Endometrial microvascular endothelial cells (primary cell): ENCODE results near the gene RAB32. TPM values are rescaled to one million over a fixed set of nuclear protein-coding genes. Genes with fewer than 3 reads are reported as not detected.
"Not testable (repeated sequence)": the region's sequence is repeated elsewhere in the genome, so short reads cannot be mapped to it uniquely, and the experiment has no call there.

ENCODE experiments used
- in situ Hi-C: cut with HindIII; loops from 2 replicates; pipeline ENCODE4 v1.10.0; 2017; ENCODE audit warnings: low sequenced_read_pairs, low pct_unique_long_range_greater_than_20kb; ENCODE audit errors: inconsistent ontology term
- total RNA-seq: library from RNA; depleted of rRNA; stranded (reverse); fragments of >200 nt; gene quantifications from one replicate; pipeline ENCODE4 v1.2.3, GENCODE V29; 2015; ENCODE audit errors: inconsistent ontology term

The RAB32 gene
- 116 TPM for total RNA-seq

DNA sequence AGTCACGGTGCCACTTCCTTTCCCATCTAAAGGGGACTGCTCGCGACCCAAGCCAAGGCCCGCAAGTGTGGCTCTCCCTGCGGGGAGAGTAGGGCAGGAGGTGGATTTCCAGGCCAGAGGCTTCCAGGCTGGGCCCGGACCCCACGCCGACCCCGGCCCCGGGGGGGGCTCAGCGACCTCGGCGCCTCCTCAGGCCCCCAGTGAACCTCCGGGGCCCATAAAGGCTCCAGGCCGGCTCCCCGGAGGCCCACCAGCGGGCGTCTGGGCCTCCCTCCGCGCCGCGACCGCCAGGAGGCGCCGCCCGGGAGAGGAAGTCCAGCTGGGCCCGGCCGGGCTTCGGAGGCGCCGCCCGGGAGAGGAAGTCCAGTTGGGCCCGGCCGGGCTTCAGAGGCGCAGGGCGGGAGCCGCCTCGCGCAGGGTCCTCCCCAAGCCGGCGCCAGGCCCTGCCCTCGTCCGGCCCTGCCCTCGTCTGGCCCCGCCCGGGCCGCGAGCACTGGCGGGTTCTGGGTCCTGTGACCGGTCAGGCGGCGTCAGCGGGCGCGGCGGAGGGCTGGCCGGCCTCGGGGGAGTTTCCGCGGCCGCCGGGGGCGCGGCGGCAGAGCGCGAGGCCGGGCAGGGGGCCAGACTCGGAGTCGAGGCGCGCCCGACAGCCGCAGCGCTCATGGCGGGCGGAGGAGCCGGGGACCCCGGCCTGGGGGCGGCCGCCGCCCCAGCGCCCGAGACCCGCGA is at the start of gene RAB32:
RAB32 (plus strand) TSS at position 623 of the 729 bp plus-strand sequence; CDS start at position 662, 39 bp downstream.
- in situ Hi-C loops, result no loop called here

DNA sequence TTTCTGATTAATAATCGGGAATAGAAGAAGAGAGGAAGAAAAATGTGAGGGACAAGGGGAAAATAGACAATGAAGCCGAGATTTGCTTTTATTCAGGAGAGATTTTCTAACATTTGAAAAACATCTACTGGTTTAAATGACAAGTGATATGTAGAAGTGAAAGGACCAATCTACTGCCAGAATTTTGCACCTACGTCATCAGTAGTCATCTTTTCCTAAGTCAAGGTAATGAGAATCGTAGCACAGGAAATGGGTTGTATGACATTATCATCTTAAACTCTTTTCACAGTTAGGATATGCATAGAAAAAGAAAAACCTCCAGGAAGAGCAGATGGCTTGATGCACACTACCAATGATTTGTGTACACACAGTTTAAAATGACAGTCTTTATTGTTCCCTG is 45.3 kb upstream of the RAB32 start:
- in situ Hi-C loops, result no loop called here

DNA sequence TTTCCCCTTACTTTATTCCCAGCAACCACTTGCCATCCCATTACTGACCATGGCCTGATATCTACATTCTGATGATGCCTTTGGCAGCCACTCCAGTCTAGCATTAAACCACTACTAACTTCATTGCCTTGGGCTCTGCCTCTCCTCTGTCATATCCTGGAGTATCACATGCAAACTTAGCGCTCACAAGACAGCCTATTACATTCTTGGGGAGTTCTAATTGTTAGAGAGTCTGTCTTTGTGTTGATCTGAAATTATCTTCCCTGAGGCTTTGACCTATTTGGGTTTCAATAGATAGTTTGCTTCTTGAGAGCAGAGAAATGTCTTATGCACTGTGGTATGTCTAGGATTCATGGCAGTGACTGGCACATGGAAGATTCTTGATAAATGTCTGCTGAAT is 40.5 kb upstream of the RAB32 start:
- in situ Hi-C loops, result no loop called here

DNA sequence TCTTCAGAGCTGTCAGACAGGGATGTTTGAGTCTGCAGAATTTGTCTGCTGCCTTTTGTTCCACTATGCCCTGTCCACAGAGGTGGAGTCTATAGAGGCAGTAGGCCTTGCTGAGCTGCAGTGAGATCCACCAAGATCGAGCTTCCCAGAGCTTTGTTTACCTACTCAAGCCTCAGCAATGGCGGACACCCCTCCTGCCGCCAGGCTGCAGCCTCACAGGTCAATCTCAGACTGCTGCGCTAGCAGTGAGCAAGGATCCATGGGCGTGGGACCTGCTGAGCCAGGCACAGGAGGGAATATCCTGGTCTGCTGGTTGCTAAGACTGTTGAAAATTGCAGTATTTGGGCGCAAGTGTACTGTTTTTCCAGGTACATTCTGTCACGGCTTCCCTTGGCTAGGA is 28.4 kb upstream of the RAB32 start:
- in situ Hi-C loops, result no loop called here

DNA sequence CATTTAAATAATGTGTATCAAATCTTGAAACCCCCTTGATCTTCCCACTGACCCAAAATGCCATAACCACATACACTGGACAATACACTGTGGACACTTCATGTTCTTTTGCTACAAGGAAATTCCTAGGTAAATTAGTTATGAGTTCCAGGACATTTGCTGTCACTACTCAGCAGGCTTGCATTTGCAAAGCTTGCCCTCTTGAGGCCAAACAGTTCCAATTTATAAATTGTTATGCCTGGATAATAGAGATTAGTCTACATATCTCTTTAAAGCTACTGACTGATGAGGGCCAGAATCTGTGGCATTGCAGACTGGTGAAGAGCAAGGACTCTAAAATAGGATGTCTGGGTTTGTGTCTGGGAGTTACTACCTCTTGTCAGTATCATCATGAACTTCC is 17.4 kb upstream of the RAB32 start:
- in situ Hi-C loops, result no loop called here

DNA sequence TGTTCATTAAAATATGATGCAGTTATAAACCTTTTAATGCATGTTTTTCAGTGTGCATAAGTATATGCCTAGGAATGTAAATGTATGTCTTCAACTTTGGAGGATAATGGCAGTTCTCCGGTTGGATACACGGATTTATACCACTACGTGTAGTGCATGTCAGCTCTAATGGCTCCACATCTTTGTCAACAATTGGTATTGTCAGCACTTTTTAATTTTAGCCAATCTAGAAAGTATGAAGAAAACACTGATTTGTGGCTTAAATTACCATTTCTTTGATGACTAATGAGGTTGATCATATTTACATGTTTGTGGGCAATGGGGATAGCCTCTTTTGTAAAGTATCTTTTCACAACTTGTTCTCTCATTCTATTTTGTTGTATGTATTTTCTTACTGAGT is 10.9 kb upstream of the RAB32 start:
- in situ Hi-C loops, result no loop called here

DNA sequence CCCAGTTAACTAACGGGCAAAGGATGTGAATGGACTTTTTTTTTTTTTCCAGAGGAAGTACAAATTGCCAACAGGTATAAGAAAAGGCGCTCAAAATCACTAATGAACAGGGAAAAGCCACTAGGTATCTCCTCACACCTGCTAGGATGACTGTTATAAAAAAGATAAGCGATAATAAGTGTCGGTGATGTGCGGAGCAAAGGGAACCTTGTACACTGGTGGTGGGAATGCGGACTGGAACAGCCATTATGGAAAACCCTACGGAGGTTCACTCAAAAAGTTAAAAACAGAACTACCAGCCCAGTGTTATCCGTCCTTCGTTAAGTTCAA is 787 bp upstream of the RAB32 start:
- in situ Hi-C loops, result no loop called here

DNA sequence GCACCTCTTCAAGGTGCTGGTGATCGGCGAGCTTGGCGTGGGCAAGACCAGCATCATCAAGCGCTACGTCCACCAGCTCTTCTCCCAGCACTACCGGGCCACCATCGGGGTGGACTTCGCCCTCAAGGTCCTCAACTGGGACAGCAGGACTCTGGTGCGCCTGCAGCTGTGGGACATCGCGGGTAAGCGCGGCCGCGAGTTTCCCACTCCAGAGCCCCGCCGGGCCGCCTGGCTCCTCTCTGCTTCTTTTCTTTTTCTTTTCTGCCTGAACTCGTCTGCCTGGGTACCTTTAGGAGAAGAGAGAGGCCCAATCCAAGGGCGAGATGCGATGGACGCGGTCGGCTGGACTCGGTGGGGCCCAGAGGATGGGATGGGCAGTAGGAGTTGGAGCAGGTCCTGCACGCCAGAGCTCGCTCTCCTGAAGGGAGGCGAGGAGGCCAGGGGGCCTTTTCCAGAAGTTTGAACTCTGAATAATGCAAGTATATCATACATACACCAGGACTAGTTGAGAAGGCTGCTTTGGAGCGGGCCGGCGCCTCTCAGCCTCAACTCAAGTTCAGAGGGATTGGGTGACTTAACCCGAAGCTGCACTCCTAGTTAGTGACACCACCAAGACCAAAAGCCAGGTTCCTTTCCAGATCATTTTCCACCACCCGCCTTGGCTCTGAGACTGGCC is 445 bp downstream of the RAB32 start:
- in situ Hi-C loops, result no loop called here

DNA sequence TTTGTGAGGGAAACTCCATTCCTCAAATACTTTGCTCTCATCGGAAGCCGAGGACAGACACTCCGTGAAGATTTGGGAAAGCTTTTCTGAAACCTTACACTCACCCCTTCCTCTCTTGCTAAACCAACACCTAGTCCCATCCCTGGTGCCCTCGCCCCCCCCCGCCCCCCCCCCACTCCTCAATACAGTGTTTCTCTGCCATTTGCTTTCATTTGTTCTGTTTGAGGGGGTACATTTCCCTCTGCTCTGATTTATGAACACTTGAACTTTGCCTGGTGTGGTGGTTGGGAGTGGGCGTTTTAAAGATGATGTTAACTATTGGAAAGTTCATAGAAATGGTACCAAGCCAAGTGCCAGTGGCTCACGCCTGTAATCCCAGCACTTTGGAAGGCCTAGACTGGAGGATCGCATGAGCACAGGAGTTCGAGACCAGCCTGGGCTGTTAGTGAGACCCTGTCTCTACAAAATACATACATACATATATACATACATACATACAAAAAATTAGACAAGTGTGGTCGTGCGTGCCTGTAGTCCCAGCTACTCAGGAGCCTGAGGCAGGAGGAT is 1.1 kb downstream of the RAB32 start:
- in situ Hi-C loops, result no loop called here

DNA sequence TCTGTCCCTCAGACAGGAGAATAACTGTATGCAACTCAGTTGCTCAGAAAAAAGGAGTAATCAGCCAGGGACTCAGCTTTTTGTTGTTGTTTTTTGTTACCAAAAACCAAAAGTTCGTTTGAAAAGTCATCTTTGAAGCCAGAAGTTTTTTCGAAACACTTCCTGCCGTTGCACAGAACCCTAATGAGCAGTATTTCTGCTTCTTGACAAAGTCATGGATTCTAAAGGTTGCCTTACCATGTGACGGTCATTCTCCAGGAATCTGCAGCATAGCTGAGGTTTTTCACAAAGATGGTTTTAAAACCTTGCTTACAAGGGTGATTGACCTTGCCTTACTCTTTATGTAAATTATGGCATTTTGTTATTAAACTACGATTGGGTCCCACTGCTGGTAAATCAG is 1.9 kb downstream of the RAB32 start:
- in situ Hi-C loops, result no loop called here

DNA sequence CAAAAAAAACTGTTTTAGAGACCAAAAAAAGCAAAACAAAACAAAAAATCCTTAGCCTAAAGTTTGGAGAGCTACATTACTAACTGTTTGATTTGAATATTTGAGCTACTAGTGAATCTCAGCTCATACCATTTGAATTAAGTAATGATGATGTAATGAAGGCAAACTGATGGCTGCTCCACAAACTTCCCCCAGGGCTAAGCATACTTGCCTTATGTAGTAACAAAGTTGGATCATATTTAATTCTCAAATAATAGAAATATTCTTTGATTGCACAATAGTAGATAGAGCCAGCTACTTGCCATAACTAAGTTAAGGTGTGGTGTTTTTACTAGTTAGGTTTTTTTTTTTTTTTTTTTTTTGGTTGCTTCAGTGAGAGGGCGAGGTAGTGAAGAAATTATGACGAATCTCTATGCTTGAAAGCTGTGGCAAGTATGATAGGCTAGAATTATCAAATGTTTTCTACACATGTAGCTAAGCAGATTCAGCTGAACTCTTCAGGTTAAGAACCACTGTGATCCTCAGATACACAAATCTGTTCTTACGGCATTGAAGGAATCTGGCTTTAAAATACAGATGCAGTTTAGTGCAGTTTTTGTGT is 2.9 kb downstream of the RAB32 start:
- in situ Hi-C loops, result no loop called here

DNA sequence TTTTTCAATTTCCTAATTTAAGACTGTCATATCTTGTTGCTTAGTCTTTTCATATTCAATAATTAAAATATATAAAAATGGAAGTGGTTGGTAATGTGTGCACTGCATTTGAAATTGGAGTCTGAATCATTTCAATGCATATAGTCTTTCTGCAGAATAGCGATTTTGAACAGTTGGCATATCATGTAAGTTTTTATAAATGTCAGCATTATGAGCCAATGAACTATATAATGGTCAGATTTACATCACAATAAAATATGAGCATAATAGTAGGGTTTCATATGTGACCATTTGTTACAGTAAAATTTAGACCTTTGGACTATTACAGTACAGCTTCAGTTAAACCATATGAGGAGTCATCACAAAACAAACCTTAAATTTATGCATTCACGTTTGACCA is 4.3 kb downstream of the RAB32 start:
- in situ Hi-C loops, result no loop called here

DNA sequence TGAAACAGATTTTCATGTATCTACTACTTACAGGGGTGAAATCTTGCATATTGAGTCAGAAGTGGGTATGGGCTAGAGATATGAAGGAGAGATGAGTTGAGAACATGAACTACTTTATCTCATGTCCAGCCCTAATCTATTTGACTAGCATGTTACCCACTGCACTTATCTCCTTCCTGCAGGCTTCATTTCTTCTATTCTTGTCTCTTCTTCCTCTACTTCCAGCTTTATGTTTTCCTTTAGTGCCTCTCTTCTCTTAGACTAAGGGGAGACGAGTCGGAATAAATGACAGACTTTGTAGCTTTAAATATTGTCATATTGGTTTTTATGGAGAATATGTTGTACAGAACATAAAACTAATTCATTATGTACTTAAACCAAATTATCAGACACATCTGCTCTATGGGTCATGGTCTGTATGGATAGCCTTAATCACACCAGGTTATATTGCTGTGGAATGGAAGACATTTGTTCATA is 5.3 kb downstream of the RAB32 start:
- in situ Hi-C loops, result no loop called here

DNA sequence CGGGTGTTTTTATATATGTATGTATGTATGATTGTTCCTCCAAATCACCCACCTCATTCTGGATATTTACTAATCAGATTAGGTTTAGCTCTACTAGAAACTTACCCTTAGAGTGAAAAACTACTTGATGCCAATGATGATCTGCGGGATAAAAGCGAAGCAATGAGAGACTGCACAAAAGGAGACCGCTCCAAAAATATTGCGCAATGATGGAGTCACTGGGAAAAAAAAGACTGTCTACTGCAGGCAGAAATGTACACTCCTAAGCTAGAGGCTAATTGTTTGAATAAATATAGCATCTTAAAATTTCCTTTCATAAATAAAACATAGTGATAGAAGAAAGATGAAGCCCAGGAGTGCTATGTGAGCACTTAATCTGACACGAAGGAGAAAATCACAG is 7.3 kb downstream of the RAB32 start:
- in situ Hi-C loops, result no loop called here

DNA sequence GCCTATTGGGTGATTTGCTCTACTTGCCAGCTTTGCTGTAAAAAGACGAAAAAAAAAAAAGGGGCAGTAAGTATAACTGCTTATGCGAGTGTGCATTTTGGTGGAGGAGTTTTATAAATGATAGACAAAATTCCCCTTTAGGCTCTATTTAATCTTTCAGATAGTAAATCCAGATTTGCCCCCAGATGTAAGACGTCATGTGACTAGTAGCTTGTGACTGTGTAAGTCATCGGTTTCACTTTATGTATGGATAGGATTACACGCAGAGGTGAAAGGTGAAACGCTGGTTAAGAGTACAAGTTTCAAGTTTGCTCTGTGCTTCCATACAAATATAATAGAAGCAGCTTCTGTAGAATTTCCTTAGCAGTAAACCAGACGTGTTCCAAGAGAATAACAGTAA is 7.9 kb downstream of the RAB32 start:
- in situ Hi-C loops, result no loop called here

DNA sequence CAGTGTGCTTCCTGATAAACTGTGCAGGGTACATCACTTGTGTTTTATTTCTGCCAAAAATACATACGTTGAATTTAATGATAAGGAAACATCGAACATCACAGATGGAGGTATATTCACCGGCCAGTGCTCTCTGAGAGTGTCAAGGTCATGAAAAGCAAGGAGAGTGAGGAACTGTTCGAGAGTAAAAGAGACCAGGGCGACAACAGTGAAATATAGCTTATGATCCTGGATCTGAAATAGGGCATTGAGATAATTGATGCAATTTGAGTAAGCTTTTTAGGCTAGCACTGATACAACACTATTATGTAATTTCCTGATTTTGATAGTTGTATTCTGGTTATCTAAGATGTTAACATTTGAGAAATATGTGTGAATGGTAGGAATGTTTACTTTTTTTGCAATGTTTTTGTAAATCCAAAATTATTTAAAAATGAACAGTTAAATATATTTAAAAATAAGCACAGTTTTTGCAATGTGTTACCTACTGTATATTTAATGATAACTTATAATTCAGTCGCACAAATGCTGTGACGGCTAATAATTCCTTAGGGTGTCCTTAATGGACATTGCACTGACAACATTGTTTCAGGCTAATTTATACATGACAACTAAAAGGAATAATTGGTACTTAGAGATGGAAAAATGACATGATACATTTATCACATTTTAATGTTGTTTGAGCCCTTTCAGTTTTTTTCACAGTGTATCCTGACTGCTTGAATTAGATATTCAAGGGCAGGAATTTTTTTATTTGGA is 9.9 kb downstream of the RAB32 start:
- in situ Hi-C loops, result no loop called here

DNA sequence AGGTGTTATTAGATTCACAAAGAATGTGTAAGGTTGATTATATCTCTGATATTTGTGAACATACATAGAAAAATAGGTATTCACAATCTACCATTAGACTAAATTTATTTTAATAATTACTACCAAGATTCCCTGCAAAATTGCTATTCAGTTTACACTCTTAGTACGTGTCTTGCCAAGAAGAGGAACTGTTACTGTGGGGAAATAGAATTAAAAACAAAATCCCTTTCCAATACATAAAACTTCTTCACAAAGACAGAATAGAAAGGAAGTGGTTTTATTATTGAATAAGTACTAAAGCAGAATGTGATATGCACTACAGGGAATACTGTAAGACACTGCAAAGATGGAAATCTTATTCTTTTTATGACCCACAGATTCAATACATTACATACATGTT is 17.0 kb downstream of the RAB32 start:
- in situ Hi-C loops, result no loop called here

DNA sequence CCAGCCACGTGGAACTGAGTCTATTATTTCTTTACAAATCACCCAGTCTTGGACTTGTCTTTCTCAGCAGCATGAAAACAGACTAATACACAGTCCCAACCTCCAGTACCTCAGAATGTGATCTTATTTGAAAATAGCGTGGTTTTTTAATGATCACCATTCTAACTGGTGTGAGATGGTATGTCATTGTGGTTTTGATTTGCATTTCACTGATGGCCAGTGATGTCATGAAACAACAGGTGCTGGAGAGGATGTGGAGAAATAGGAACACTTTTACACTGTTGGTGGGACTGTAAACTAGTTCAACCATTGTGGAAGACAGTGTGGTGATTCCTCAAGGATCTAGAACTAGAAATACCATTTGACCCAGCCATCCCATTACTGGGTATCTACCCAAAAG is 23.0 kb downstream of the RAB32 start:
- in situ Hi-C loops, result not testable (repeated sequence)

DNA sequence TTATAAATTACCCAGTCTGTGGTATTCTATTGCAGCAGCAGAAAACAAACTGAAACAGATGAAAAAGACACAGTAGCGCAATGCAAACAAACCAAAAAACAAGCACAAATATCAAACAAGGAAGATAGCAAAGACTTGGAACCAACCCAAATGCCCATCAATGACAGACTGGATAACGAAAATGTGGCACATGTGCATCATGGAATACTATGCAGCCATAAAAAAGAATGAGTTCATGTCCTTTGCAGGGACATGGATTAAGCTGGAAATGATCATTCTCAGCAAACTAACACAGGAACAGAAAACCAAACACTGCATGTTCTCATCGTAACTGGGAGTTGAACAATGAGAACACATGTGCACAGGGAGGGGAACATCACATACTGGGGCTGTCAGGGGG is 25.0 kb downstream of the RAB32 start:
- in situ Hi-C loops, result not testable (repeated sequence)
